Activated naive CD8-positive, alpha-beta T cell treated with anti-CD3 and anti-CD28 coated beads, Interleukin-2, amount 10 ng/mL, durations not matched to agents 7 days and 5 days (primary cell): ENCODE data around the gene CDH2. TPM values are rescaled to one million over a fixed set of nuclear protein-coding genes. Genes with fewer than 3 reads are reported as not detected.

Experiments used
- ATAC-seq: fragments of 150-1000 bp; cut with Tn5 transposase; one replicate; pipeline ENCODE4 v1.10.0; 2021; ENCODE audit warnings: low read depth, moderate library complexity
- POLR2A ChIA-PET: fragments of 350-600 bp; sonication (Branson Sonifier 250); formaldehyde crosslinking; loops from one replicate; lab custom pipeline; 2021; ENCODE audit warnings: antibody characterized with exemption; lab: Charles Lee
- DNase-seq: peaks from one replicate; pipeline ENCODE4 v3.0.0; 2021
- H3K27ac Mint-ChIP-seq: one replicate; pipeline ENCODE4 v1.8.0; 2022; ENCODE audit warnings: mild to moderate bottlenecking, mixed read lengths
- H3K27me3 Mint-ChIP-seq: one replicate; pipeline ENCODE4 v1.8.0; 2022; ENCODE audit warnings: mild to moderate bottlenecking, moderate library complexity, mixed read lengths
- H3K36me3 Mint-ChIP-seq: one replicate; pipeline ENCODE4 v1.8.0; 2021; ENCODE audit warnings: mild to moderate bottlenecking, mixed read lengths
- H3K4me1 Mint-ChIP-seq: one replicate; pipeline ENCODE4 v1.8.0; 2021; ENCODE audit warnings: mixed read lengths
- H3K4me3 Mint-ChIP-seq: one replicate; pipeline ENCODE4 v1.8.0; 2022; ENCODE audit warnings: mild to moderate bottlenecking, moderate library complexity, mixed read lengths
- H3K9me3 Mint-ChIP-seq: one replicate; pipeline ENCODE4 v1.8.0; 2021; ENCODE audit warnings: mixed read lengths
- total RNA-seq, 2 experiments: library from RNA; stranded (reverse); gene quantifications; one replicate each; pipeline ENCODE4 v1.2.3, GENCODE V29; 2021

CDH2 gene
- total RNA-seq, 2 experiments from 2014 or later, result not detected

- no peaks in the 10 kb centered on the region for H3K9me3 Mint-ChIP-seq
- no peak for ATAC-seq
- POLR2A ChIA-PET, result no interaction called here
- no peaks in the 10 kb centered on the region for H3K27me3 Mint-ChIP-seq
- no peaks in the 10 kb centered on the region for H3K36me3 Mint-ChIP-seq
- DNase-seq, result no peak
- H3K4me1 Mint-ChIP-seq, result no peaks in the 10 kb centered on the region
- H3K4me3 Mint-ChIP-seq, result no peak overlapping the region
- H3K27ac Mint-ChIP-seq, result no peak overlapping the region
Measured at GRCh38 chr18:28078298-28078697, 98.6 kb downstream of the CDH2 start.

DNA sequence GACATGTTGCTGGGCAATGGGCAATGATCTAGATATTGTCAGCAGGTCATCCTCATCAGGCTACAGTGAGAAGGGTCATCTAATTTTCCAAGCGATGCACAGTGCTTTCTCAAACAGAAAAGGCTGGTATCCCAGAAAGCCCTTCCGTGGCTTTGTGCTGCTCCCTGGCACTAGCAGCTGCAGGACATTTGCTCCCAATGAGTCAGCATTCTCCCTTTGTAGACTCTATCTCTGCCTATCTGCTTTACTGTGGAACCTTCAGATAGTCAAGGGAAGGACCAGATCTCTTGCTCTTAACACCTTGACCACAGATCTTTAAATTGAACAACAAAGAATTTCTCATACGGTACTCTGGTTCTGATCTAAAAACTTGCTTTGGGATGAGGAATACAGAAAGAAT lies 101.4 kb downstream of the CDH2 start:
- no peak overlapping the region for H3K4me3 Mint-ChIP-seq
- no peak for ATAC-seq
- no peak overlapping the region for H3K27ac Mint-ChIP-seq
- H3K27me3 Mint-ChIP-seq, result no peaks in the 10 kb centered on the region
- no peaks in the 10 kb centered on the region for H3K36me3 Mint-ChIP-seq
- peaks cover 5% of the 10 kb centered on the region for H3K9me3 Mint-ChIP-seq
- POLR2A ChIA-PET, result no interaction called here
- H3K4me1 Mint-ChIP-seq, result no peaks in the 10 kb centered on the region
- no peak for DNase-seq

GRCh38 chr18:28074076-28074475 lies 102.9 kb downstream of the CDH2 start:
- DNase-seq (no peak), ATAC-seq (no peak)
- H3K4me1 Mint-ChIP-seq, result no peaks in the 10 kb centered on the region
- no peak overlapping the region for H3K27ac Mint-ChIP-seq
- no peaks in the 10 kb centered on the region for H3K27me3 Mint-ChIP-seq
- POLR2A ChIA-PET, result no interaction called here
- no peak overlapping the region for H3K4me3 Mint-ChIP-seq
- H3K9me3 Mint-ChIP-seq, result peaks cover 5% of the 10 kb centered on the region
- H3K36me3 Mint-ChIP-seq, result no peaks in the 10 kb centered on the region

DNA sequence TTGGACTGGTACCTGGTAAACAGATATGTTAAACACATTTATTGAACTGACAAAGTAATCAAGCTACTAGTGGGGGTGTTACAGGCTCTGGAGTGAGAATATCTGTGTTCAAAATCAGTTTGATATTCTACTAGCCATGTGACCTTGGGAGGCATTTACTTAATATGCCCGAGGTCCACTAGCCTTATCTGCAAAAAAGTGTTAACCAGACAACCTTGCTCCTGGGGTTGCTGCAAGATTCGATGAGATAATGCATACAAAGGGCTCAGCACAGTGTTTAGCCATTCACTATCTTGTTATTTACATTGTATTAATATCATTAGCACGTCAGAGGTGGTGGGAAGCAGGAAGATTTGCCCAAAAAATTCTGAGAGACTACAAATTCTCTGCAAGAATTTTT lies 103.3 kb downstream of the CDH2 start:
- ATAC-seq (no peak), DNase-seq (no peak)
- no peak overlapping the region for H3K4me3 Mint-ChIP-seq
- no peaks in the 10 kb centered on the region for H3K27me3 Mint-ChIP-seq
- no peaks in the 10 kb centered on the region for H3K4me1 Mint-ChIP-seq
- H3K36me3 Mint-ChIP-seq, result no peaks in the 10 kb centered on the region
- H3K27ac Mint-ChIP-seq, result no peak overlapping the region
- POLR2A ChIA-PET, result no interaction called here
- peaks cover 5% of the 10 kb centered on the region for H3K9me3 Mint-ChIP-seq

- DNase-seq, result no peak
- Mint-ChIP-seq H3K4me1 (no peaks in the 10 kb centered on the region), H3K9me3 (peaks cover 5% of the 10 kb centered on the region), H3K4me3 (no peak overlapping the region), H3K36me3 (no peaks in the 10 kb centered on the region), H3K27ac (no peak overlapping the region), H3K27me3 (no peaks in the 10 kb centered on the region)
- no peak for ATAC-seq
- POLR2A ChIA-PET, result no interaction called here
Measured at GRCh38 chr18:28071199-28071598, 105.7 kb downstream of the CDH2 start.

GRCh38 chr18:28068207-28068606 lies 108.7 kb downstream of the CDH2 start:
- Mint-ChIP-seq H3K4me1 (no peaks in the 10 kb centered on the region), H3K27me3 (no peaks in the 10 kb centered on the region)

GRCh38 chr18:28067346-28067745 lies 109.6 kb downstream of the CDH2 start:
- H3K27me3 Mint-ChIP-seq, result no peaks in the 10 kb centered on the region
- ATAC-seq, result no peak
- DNase-seq, result no peak
- no peaks in the 10 kb centered on the region for H3K4me1 Mint-ChIP-seq
- POLR2A ChIA-PET, result no interaction called here
- H3K27ac Mint-ChIP-seq, result no peak overlapping the region
- no peaks in the 10 kb centered on the region for H3K36me3 Mint-ChIP-seq
- no peak overlapping the region for H3K4me3 Mint-ChIP-seq
- H3K9me3 Mint-ChIP-seq, result peaks cover 11% of the 10 kb centered on the region

More at GRCh38 chr18:28068207-28068606, 108.7 kb downstream of the CDH2 start:
- Mint-ChIP-seq H3K4me3 (no peak overlapping the region), H3K27ac (no peak overlapping the region), H3K36me3 (no peaks in the 10 kb centered on the region), H3K9me3 (peaks cover 11% of the 10 kb centered on the region)
- no peak for ATAC-seq
- POLR2A ChIA-PET, result no interaction called here
- no peak for DNase-seq

GRCh38 chr18:28065793-28066186 lies 111.1 kb downstream of the CDH2 start:
- H3K4me3 Mint-ChIP-seq, result no peak overlapping the region
- POLR2A ChIA-PET, result no interaction called here
- no peak overlapping the region for H3K27ac Mint-ChIP-seq
- H3K9me3 Mint-ChIP-seq, result peaks cover 9% of the 10 kb centered on the region
- no peaks in the 10 kb centered on the region for H3K36me3 Mint-ChIP-seq
- ATAC-seq (no peak), DNase-seq (no peak)
- no peaks in the 10 kb centered on the region for H3K4me1 Mint-ChIP-seq
- no peaks in the 10 kb centered on the region for H3K27me3 Mint-ChIP-seq

DNA sequence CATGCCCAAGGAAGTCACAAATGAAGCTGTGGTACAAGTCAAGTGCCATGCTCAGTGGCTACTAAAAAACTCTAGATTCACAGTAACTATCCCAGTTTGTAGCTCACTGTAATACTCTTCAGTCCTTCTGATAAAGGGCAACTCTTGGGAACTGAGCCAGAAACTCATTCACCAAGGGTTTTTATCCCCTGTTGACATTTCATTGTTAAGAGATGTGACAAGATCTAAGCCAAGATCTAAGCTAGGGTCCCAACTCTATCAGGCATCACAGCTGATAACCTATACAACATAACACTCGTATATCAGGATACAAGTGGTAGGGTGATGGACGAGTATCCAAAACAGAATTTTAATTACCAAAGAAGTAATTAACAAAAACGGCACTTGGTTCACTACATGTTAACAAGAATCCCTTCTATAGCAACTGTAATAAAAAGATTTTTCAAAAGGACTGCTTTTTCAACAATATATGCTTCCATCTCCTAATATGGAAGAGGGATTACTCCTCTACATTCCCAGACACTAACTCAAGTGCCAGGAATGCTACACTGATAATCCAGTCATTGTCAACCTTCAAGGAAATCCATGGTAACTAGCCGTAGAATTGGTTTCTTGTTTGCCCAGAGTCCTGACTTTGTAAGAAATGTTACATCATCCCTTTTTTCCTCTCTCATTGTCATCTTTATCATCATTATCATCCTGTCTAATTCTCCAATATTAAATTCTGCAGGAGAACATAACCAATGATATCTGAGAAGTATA lies 111.7 kb downstream of the CDH2 start:
- POLR2A ChIA-PET, result no interaction called here
- no peak overlapping the region for H3K4me3 Mint-ChIP-seq
- ATAC-seq, result no peak
- H3K4me1 Mint-ChIP-seq, result no peaks in the 10 kb centered on the region
- no peak overlapping the region for H3K27ac Mint-ChIP-seq
- H3K27me3 Mint-ChIP-seq, result no peaks in the 10 kb centered on the region
- H3K36me3 Mint-ChIP-seq, result no peaks in the 10 kb centered on the region
- DNase-seq, result no peak
- peaks cover 9% of the 10 kb centered on the region for H3K9me3 Mint-ChIP-seq

DNA sequence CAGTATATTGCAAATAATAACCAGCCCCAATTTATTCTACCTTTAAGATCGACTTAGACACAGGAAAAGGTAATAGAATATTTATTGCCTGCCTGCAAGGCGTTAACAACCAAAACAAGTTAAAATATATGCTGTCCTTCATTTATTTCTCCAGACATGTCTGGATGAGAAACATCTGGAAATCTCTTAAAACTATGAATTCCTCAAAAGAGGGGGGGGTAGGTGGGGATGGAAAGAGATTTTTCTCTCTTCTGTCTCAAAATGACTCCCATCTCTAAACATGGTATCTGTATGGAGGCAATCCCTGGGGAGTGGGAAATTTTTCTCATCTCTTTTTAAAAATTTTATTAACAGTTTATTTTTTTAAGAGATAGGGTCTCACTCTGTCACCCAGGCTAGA lies 113.0 kb downstream of the CDH2 start:
- Mint-ChIP-seq H3K9me3 (peaks cover 9% of the 10 kb centered on the region), H3K27ac (no peak overlapping the region), H3K36me3 (no peaks in the 10 kb centered on the region), H3K4me1 (no peaks in the 10 kb centered on the region), H3K27me3 (no peaks in the 10 kb centered on the region), H3K4me3 (no peak overlapping the region)
- DNase-seq (no peak), ATAC-seq (no peak)
- POLR2A ChIA-PET, result no interaction called here

- Mint-ChIP-seq H3K27me3 (no peaks in the 10 kb centered on the region), H3K36me3 (no peaks in the 10 kb centered on the region), H3K27ac (no peak overlapping the region), H3K4me3 (no peak overlapping the region), H3K9me3 (peaks cover 9% of the 10 kb centered on the region), H3K4me1 (no peaks in the 10 kb centered on the region)
- ATAC-seq (no peak), DNase-seq (no peak)
- POLR2A ChIA-PET, result no interaction called here
Measured at GRCh38 chr18:28063271-28063761, 113.6 kb downstream of the CDH2 start.

DNA sequence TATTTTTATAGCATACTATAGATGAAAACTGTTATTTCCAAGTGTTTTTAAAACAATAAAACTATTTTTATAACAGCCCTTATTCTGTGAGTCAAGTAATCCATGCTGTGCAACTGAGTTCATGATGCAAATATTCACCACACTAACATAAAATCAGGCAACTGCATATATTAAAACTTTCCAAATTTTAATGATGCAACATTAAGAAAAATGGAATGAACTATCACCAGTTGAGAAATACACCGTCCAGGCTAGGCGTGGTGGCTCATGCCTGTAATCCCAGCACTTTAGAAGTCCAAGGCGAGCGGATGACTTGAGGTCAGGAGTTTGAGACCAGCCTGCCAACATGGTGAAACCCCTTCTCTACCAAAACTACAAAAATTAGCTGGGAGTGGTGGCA lies 114.5 kb downstream of the CDH2 start:
- Mint-ChIP-seq H3K27me3 (no peaks in the 10 kb centered on the region), H3K36me3 (no peaks in the 10 kb centered on the region), H3K27ac (no peak overlapping the region), H3K9me3 (peaks cover 9% of the 10 kb centered on the region), H3K4me3 (no peak overlapping the region), H3K4me1 (no peaks in the 10 kb centered on the region)
- POLR2A ChIA-PET, result no interaction called here
- DNase-seq, result no peak
- ATAC-seq, result no peak

- no peak overlapping the region for H3K27ac Mint-ChIP-seq
- POLR2A ChIA-PET, result no interaction called here
- H3K27me3 Mint-ChIP-seq, result no peaks in the 10 kb centered on the region
- no peaks in the 10 kb centered on the region for H3K4me1 Mint-ChIP-seq
- peaks cover 6% of the 10 kb centered on the region for H3K9me3 Mint-ChIP-seq
- H3K4me3 Mint-ChIP-seq, result no peak overlapping the region
- DNase-seq, result no peak
- no peaks in the 10 kb centered on the region for H3K36me3 Mint-ChIP-seq
- ATAC-seq, result no peak
Measured at GRCh38 chr18:28059861-28060260, 117.1 kb downstream of the CDH2 start.

DNA sequence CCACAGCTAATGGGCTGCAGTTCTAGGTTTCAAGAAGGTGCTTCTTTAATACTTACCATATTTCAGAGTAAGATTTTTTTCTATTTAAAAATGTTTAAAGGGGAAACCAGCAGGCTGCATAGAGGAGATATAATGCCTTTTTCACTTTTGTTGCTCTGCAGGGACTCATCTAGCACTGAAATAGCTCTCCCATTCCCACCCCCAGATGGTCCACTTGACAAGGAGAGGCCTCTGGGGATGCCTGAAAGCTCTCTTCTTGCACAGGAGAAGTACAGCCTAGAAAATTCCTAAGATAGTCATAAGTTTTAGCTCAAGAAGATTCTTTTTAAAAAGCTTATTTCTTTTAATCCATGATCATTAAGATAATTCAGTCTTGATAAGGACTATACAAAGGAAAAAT lies 126.4 kb downstream of the CDH2 start:
- DNase-seq (no peak), ATAC-seq (no peak)
- no peaks in the 10 kb centered on the region for H3K9me3 Mint-ChIP-seq
- H3K4me1 Mint-ChIP-seq, result no peaks in the 10 kb centered on the region
- H3K4me3 Mint-ChIP-seq, result no peak overlapping the region
- H3K27ac Mint-ChIP-seq, result no peak overlapping the region
- no peaks in the 10 kb centered on the region for H3K27me3 Mint-ChIP-seq
- POLR2A ChIA-PET, result no interaction called here
- no peaks in the 10 kb centered on the region for H3K36me3 Mint-ChIP-seq
